ENCODE data around the gene MOV10.

Gene MOV10

GRCh38 chr1:112731451-112731850 is 57.0 kb downstream of the MOV10 start:
- no peak for DNase-seq (ENCODE audit: low read depth)
- no peak overlapping the region for H3K4me3 ChIP-seq (replicated peaks; ENCODE audit: low read depth, low read length)
- TF ChIP-seq CTCF (IDR thresholded peaks at IDR 0.05; ENCODE audit: low read length, missing control alignments): no peak

- DNase-seq (ENCODE audit: low read depth): peak; percentile 72
- no peak overlapping the region for H3K4me3 ChIP-seq (replicated peaks; ENCODE audit: low read depth, low read length)
Measured at GRCh38 chr1:112735752-112736151, 61.3 kb downstream of the MOV10 start.

GRCh38 chr1:112737573-112737972 is 63.1 kb downstream of the MOV10 start:
- TF ChIP-seq CTCF (IDR thresholded peaks at IDR 0.05; ENCODE audit: low read length, missing control alignments): no peak
- DNase-seq (ENCODE audit: low read depth): no peak
- no peak overlapping the region for H3K4me3 ChIP-seq (replicated peaks; ENCODE audit: low read depth, low read length)

More at GRCh38 chr1:112735752-112736151, 61.3 kb downstream of the MOV10 start:
- no peak for TF ChIP-seq CTCF (IDR thresholded peaks at IDR 0.05; ENCODE audit: low read length, missing control alignments)

GRCh38 chr1:112743174-112744008 is 68.9 kb downstream of the MOV10 start:
- DNase-seq (ENCODE audit: low read depth): no peak
- no peak for TF ChIP-seq CTCF (IDR thresholded peaks at IDR 0.05; ENCODE audit: low read length, missing control alignments)
- H3K4me3 ChIP-seq (replicated peaks; ENCODE audit: low read depth, low read length): peak overlapping the region; percentile 29

DNA sequence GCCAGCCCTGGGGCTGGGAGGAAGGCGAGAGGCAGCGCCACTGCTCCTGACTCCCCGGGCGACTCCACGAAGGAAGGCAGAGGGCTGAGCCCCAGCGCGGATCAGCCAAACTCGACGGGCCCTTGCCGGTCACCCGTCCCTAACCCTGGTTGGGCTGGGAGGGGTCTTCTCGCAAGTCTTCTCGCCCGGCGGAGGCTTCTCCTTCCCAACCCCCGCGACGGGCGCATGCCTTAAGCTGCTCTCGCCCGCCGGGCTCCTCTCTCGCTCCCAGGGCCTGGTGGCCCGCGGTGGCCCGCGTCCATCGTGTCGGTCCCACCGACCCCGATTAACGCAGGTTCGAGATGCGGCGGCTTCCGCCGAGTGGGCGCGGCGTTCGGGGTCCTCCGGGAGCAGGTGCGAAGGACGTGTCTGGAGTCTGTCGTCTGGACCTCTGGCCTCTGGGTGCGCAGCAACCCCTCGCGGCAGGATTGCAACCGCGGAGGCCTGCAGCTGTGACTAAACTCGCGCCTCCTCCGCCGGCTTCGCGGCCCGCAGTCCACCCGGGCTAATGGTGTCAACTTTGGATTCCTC is 69.6 kb downstream of the MOV10 start:
- TF ChIP-seq CTCF (IDR thresholded peaks at IDR 0.05; ENCODE audit: low read length, missing control alignments): peak; percentile 55
- peak overlapping the region; percentile 29 for H3K4me3 ChIP-seq (replicated peaks; ENCODE audit: low read depth, low read length)
- peak; percentile 58 for DNase-seq (ENCODE audit: low read depth)

GRCh38 chr1:112748396-112748795 is 73.9 kb downstream of the MOV10 start:
- TF ChIP-seq CTCF (IDR thresholded peaks at IDR 0.05; ENCODE audit: low read length, missing control alignments): no peak
- DNase-seq (ENCODE audit: low read depth): no peak
- no peak overlapping the region for H3K4me3 ChIP-seq (replicated peaks; ENCODE audit: low read depth, low read length)

Data from fibroblast of pulmonary artery (primary cell).